ENCODE measurements around the gene TSHZ3.

The TSHZ3 gene

GRCh38 chr19:31347354-31347753 is 1.9 kb downstream of the TSHZ3 start:
- DNase-seq (ENCODE audit: low read depth), result no peak
- H3K4me3 ChIP-seq (ENCODE audit: low read length), result no peak overlapping the region
- TF ChIP-seq CTCF (IDR thresholded peaks at IDR 0.05; ENCODE audit: insufficient read depth, low read depth, low read length, missing control alignments), result no peak

GRCh38 chr19:31346184-31347059 is 2.8 kb downstream of the TSHZ3 start:
- TF ChIP-seq CTCF (IDR thresholded peaks at IDR 0.05; ENCODE audit: insufficient read depth, low read depth, low read length, missing control alignments), result no peak
- no peak for DNase-seq (ENCODE audit: low read depth)
- H3K4me3 ChIP-seq (ENCODE audit: low read length), result no peak overlapping the region

- no peak overlapping the region for H3K4me3 ChIP-seq (ENCODE audit: low read length)
- no peak for TF ChIP-seq CTCF (IDR thresholded peaks at IDR 0.05; ENCODE audit: insufficient read depth, low read depth, low read length, missing control alignments)
- DNase-seq (ENCODE audit: low read depth), result no peak
Observed at GRCh38 chr19:31344403-31344802, 4.8 kb downstream of the TSHZ3 start.

GRCh38 chr19:31342926-31343325 is 6.3 kb downstream of the TSHZ3 start:
- no peak overlapping the region for H3K4me3 ChIP-seq (ENCODE audit: low read length)
- DNase-seq (ENCODE audit: low read depth), result no peak
- TF ChIP-seq CTCF (IDR thresholded peaks at IDR 0.05; ENCODE audit: insufficient read depth, low read depth, low read length, missing control alignments), result no peak

GRCh38 chr19:31340042-31341025 is 8.9 kb downstream of the TSHZ3 start:
- no peak for DNase-seq (ENCODE audit: low read depth)
- no peak for TF ChIP-seq CTCF (IDR thresholded peaks at IDR 0.05; ENCODE audit: insufficient read depth, low read depth, low read length, missing control alignments)
- no peak overlapping the region for H3K4me3 ChIP-seq (ENCODE audit: low read length)

- no peak overlapping the region for H3K4me3 ChIP-seq (ENCODE audit: low read length)
- TF ChIP-seq CTCF (IDR thresholded peaks at IDR 0.05; ENCODE audit: insufficient read depth, low read depth, low read length, missing control alignments), result no peak
- no peak for DNase-seq (ENCODE audit: low read depth)
Observed at GRCh38 chr19:31339411-31339810, 9.8 kb downstream of the TSHZ3 start.

Data from epithelial cell of esophagus (primary cell).